Measurements from ENCODE around the gene CACNA2D2. TPM values are rescaled to one million over a fixed set of nuclear protein-coding genes. Genes with fewer than 3 reads are reported as not detected.

Gene CACNA2D2
- total RNA-seq, 4 donors from 2014 or later, result 0.31 to 1.7 (median 0.66) TPM

GRCh38 chr3:50454481-50455070 is 48.9 kb downstream of the CACNA2D2 start:
- WGBS, 2 donors (ENCODE audit: low coverage in 1 of 2), result 43 to 44% methylated on average over 3 to 5 of the region's 10 CpGs
- no peak for ATAC-seq
- TF ChIP-seq CTCF (IDR thresholded peaks at IDR 0.05), result no peak
- TF ChIP-seq EP300 (IDR thresholded peaks at IDR 0.05), result no peak
- TF ChIP-seq POLR2A (IDR thresholded peaks at IDR 0.05), result no peak
- no peak for TF ChIP-seq POLR2AphosphoS5 (IDR thresholded peaks at IDR 0.05)
- Histone ChIP-seq H3K36me3 (no peaks in the 10 kb centered on the region), H3K4me1 (peaks cover 0 to 41% (median 14%) of the 10 kb centered on the region in 3 donors), H3K9me3 (no peaks in the 10 kb centered on the region), H3K4me3 (no peak overlapping the region), H3K27ac (peak overlapping the region in 3 of 4 donors; percentile 24 to 66 (median 42)), H3K27me3 (no peaks in the 10 kb centered on the region)

GRCh38 chr3:50453907-50454306 is 49.5 kb downstream of the CACNA2D2 start:
- TF ChIP-seq POLR2AphosphoS5 (IDR thresholded peaks at IDR 0.05) (no peak), CTCF (IDR thresholded peaks at IDR 0.05) (no peak), POLR2A (IDR thresholded peaks at IDR 0.05) (no peak), EP300 (IDR thresholded peaks at IDR 0.05) (no peak)
- Histone ChIP-seq H3K27me3 (no peaks in the 10 kb centered on the region), H3K4me3 (no peak overlapping the region), H3K36me3 (no peaks in the 10 kb centered on the region), H3K27ac (peak overlapping the region in 1 of 4 donors; percentile 66), H3K9me3 (no peaks in the 10 kb centered on the region), H3K4me1 (peaks cover 0 to 41% (median 14%) of the 10 kb centered on the region in 3 donors)
- no peak for ATAC-seq
- WGBS, 2 donors (ENCODE audit: low coverage in 1 of 2), result 84% methylated on average over 7 of the region's 13 CpGs; no CpG with 5 or more reads in 1 of the 2 donors

- WGBS, 2 donors (ENCODE audit: low coverage in 1 of 2), result 30% methylated on average over 12 of the region's 29 CpGs; no CpG with 5 or more reads in 1 of the 2 donors
- Histone ChIP-seq H3K4me3 (peak overlapping the region in 1 of 2 donors; percentile 39), H3K27ac (peak overlapping the region in 3 of 4 donors; percentile 56 to 64 (median 64)), H3K4me1 (peaks cover 0 to 29% (median 7%) of the 10 kb centered on the region in 3 donors), H3K36me3 (no peaks in the 10 kb centered on the region), H3K27me3 (no peaks in the 10 kb centered on the region), H3K9me3 (no peaks in the 10 kb centered on the region)
- TF ChIP-seq POLR2A (IDR thresholded peaks at IDR 0.05), result no peak
- no peak for TF ChIP-seq EP300 (IDR thresholded peaks at IDR 0.05)
- TF ChIP-seq POLR2AphosphoS5 (IDR thresholded peaks at IDR 0.05), result no peak
- no peak for TF ChIP-seq CTCF (IDR thresholded peaks at IDR 0.05)
- peak; percentile 80 for ATAC-seq
Measured at GRCh38 chr3:50450209-50450921, 53.1 kb downstream of the CACNA2D2 start.

- ATAC-seq, result no peak
- Histone ChIP-seq H3K27me3 (no peaks in the 10 kb centered on the region), H3K9me3 (no peaks in the 10 kb centered on the region), H3K4me3 (no peak overlapping the region), H3K36me3 (no peaks in the 10 kb centered on the region), H3K27ac (peak overlapping the region in 1 of 4 donors; percentile 64), H3K4me1 (peaks cover 0 to 14% (median 0%) of the 10 kb centered on the region in 3 donors)
- WGBS, 2 donors (ENCODE audit: low coverage in 1 of 2), result 62% methylated on average over 3 of the region's 13 CpGs; no CpG with 5 or more reads in 1 of the 2 donors
- TF ChIP-seq POLR2AphosphoS5 (IDR thresholded peaks at IDR 0.05) (no peak), EP300 (IDR thresholded peaks at IDR 0.05) (no peak), POLR2A (IDR thresholded peaks at IDR 0.05) (no peak), CTCF (IDR thresholded peaks at IDR 0.05) (no peak)
Measured at GRCh38 chr3:50448752-50449539, 54.5 kb downstream of the CACNA2D2 start.
